Right lobe of liver (tissue), 6 donors: Measurements from ENCODE around the gene CPSF7. TPM values are rescaled to one million over a fixed set of nuclear protein-coding genes. Genes with fewer than 3 reads are reported as not detected.
A peak's percentile ranks its signal among the peaks of the same experiment; 100 is the strongest.

ENCODE experiments used
- ATAC-seq, 4 donors: fragments of 200-7000 bp; cut with Tn5 transposase; one replicate each; pipeline ENCODE4 v1.9.1; 2020; ENCODE audit warnings: mild to moderate bottlenecking in 4 of 4, moderate library complexity in 4 of 4
- DNase-seq, 3 donors: peaks; one replicate each; pipeline ENCODE4 v3.0.0-alpha.2; 2020
- H3K27ac ChIP-seq, 3 donors: fragments of 200-600 bp; one replicate each; pipeline ENCODE4 v1.8.0; 2022
- H3K27me3 ChIP-seq, 2 donors: fragments of 200-600 bp; one replicate each; pipeline ENCODE4 v1.8.0; 2022
- H3K36me3 ChIP-seq, 4 donors: fragments of 200-600 bp; sonication (generic) in 1 of 4; one replicate each; pipeline versions ENCODE4 v1.5.1 to v1.8.0; 2017 to 2022; ENCODE audit warnings: control low read depth in 1 of 4
- H3K4me1 ChIP-seq, 4 donors: fragments of 200-600 bp; sonication (generic) in 1 of 4; one replicate each; pipeline versions ENCODE4 v1.5.1 to v1.8.0; 2017 to 2022; ENCODE audit warnings: control low read depth in 1 of 4
- H3K4me3 ChIP-seq, 3 donors: fragments of 200-600 bp; one replicate each; pipeline ENCODE4 v1.8.0; 2022
- H3K9me3 ChIP-seq, 4 donors: fragments of 200-600 bp; sonication (generic) in 1 of 4; one replicate each; pipeline versions ENCODE4 v1.5.1 to v1.8.0; 2017 to 2022; ENCODE audit warnings: control low read depth in 1 of 4
- POLR2A ChIP-seq: fragments of 450-650 bp; IDR thresholded peaks from one replicate; pipeline ENCODE4 v1.6.1; 2017; ENCODE audit warnings: antibody characterized with exemption, mild to moderate bottlenecking
- WGBS: methylation state at CpG from one replicate; pipeline ENCODE4 v1.1.6; 2018; ENCODE audit warnings: low coverage, low lambda C conversion rate; ENCODE audit not compliant: insufficient coverage; ENCODE audit errors: missing lambda C conversion rate; 5-methylcytosine and 5-hydroxymethylcytosine counted together
- intact Hi-C, 2 donors: fragments of 100-400 bp; cut with DNase I; formaldehyde crosslinking; loops; one replicate each; pipeline versions ENCODE4 v1.11.2 to v1.14.1; 2022
- long read RNA-seq: library from polyadenylated mRNA; unstranded; transcript quantifications from one replicate; pipeline ENCODE4 v2.0.0, GENCODE V29; 2019
- total RNA-seq, 6 experiments: library from RNA; depleted of rRNA in 2 of 6; stranded (reverse); fragments of >200 nt in 2 of 6; fragmentation: NEBNext Ultra II Directional in 3 of 6; extraction: Animal tissue kit (Norgen Biotek cat#: 25700) in 3 of 6; gene quantifications; one replicate each; pipeline versions ENCODE4 v1.1.0 to v1.2.4, GENCODE V29; 2016 to 2023
- TF ChIP-seq, protein P1 (sequence below), 4 donors: fragments of 200-600 bp in 3 of 4; fragments of 450-650 bp in 1 of 4; IDR thresholded peaks; one replicate each; pipeline versions ENCODE4 v1.5.1 to v1.8.0; 2016 to 2022; ENCODE audit warnings: antibody characterized with exemption in 4 of 4, mild to moderate bottlenecking in 2 of 4
- donor health status: DM: no; HTN: yes; CAD: no.
- donor health status: DM: no; HTN: no; CAD: no.
- donor health status: DM: no; HTN: no; CAD: no.
- donor health status: DM: no; HTN: yes; CAD: no.
- donor health status: DM: no; HTN: yes; CAD: no.

CPSF7 gene, protein sequence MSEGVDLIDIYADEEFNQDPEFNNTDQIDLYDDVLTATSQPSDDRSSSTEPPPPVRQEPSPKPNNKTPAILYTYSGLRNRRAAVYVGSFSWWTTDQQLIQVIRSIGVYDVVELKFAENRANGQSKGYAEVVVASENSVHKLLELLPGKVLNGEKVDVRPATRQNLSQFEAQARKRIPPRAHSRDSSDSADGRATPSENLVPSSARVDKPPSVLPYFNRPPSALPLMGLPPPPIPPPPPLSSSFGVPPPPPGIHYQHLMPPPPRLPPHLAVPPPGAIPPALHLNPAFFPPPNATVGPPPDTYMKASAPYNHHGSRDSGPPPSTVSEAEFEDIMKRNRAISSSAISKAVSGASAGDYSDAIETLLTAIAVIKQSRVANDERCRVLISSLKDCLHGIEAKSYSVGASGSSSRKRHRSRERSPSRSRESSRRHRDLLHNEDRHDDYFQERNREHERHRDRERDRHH
- total RNA-seq, result 10 to 100 TPM; 16.7 to 52.0 (median 31.7) TPM
- long read RNA-seq, result 0 reads

GRCh38 chr11:61429691-61430582 lies at the start of gene CPSF7, which contains the start of gene SDHAF2:
TSS of gene CPSF7 (minus strand) at chr11:61429975. CDS start at chr11:61429235, 740 bp downstream.
TSS of gene SDHAF2 (plus strand) at chr11:61430124. CDS start at chr11:61430147, 23 bp downstream.
- H3K27ac ChIP-seq, result peak within 1 kb of the TSS; percentile 75 to 93 (median 80)
- DNase-seq (peak; percentile 98), ATAC-seq (peak; percentile 98 to 99 (median 98))
- H3K36me3 ChIP-seq, result peaks cover 4 to 34% (median 21%) of the 10 kb centered on the region in 4 donors
- peaks cover 0 to 32% (median 7%) of the 10 kb centered on the region in 4 donors for H3K4me1 ChIP-seq
- intact Hi-C loops, result no loop called here
- H3K4me3 ChIP-seq, result peak within 1 kb of the TSS; percentile 77 to 93 (median 87)
- no peaks in the 10 kb centered on the region for H3K9me3 ChIP-seq
- WGBS, result under 1% methylated on average over 33 of the region's 82 CpGs
- H3K27me3 ChIP-seq, result no peaks in the 10 kb centered on the region
- TF ChIP-seq POLR2A, result peak; percentile 80
- TF ChIP-seq, protein P1, sequence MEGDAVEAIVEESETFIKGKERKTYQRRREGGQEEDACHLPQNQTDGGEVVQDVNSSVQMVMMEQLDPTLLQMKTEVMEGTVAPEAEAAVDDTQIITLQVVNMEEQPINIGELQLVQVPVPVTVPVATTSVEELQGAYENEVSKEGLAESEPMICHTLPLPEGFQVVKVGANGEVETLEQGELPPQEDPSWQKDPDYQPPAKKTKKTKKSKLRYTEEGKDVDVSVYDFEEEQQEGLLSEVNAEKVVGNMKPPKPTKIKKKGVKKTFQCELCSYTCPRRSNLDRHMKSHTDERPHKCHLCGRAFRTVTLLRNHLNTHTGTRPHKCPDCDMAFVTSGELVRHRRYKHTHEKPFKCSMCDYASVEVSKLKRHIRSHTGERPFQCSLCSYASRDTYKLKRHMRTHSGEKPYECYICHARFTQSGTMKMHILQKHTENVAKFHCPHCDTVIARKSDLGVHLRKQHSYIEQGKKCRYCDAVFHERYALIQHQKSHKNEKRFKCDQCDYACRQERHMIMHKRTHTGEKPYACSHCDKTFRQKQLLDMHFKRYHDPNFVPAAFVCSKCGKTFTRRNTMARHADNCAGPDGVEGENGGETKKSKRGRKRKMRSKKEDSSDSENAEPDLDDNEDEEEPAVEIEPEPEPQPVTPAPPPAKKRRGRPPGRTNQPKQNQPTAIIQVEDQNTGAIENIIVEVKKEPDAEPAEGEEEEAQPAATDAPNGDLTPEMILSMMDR (IDR thresholded peaks at IDR 0.05), result peak in 1 of 4 donors; percentile 0

GRCh38 chr11:61477727-61478148 lies 48.0 kb upstream of the CPSF7 start:
- no peaks in the 10 kb centered on the region for H3K9me3 ChIP-seq
- no peak overlapping the region for H3K4me3 ChIP-seq
- H3K36me3 ChIP-seq, result no peaks in the 10 kb centered on the region
- no peaks in the 10 kb centered on the region for H3K27me3 ChIP-seq
- peak; percentile 48 to 78 (median 74) for ATAC-seq
- WGBS, result 0% methylated on average over 7 of the region's 18 CpGs
- no peak overlapping the region for H3K27ac ChIP-seq
- peaks cover 0 to 3% (median 0%) of the 10 kb centered on the region in 4 donors for H3K4me1 ChIP-seq
- no peak for TF ChIP-seq POLR2A
- TF ChIP-seq, protein P1 (IDR thresholded peaks at IDR 0.05), result peak; percentile 88 to 93 (median 90)
- intact Hi-C loops, result loop anchor here (5.0 kb wide), 1 partner anchor 40 kb away; no protein-coding TSS in a partner anchor
- peak in 2 of 3 donors; percentile 49 to 62 for DNase-seq

GRCh38 chr11:61477126-61477525 lies 47.4 kb upstream of the CPSF7 start:
- intact Hi-C loops, result loop anchor here (5.0 kb wide), 1 partner anchor 40 kb away; no protein-coding TSS in a partner anchor
- Histone ChIP-seq H3K27ac (no peak overlapping the region), H3K4me3 (no peak overlapping the region), H3K36me3 (no peaks in the 10 kb centered on the region), H3K4me1 (peaks cover 0 to 3% (median 0%) of the 10 kb centered on the region in 4 donors), H3K9me3 (no peaks in the 10 kb centered on the region), H3K27me3 (no peaks in the 10 kb centered on the region)
- DNase-seq, result no peak
- peak; percentile 40 to 51 (median 42) for ATAC-seq
- 39% methylated on average over 8 of the region's 8 CpGs for WGBS
- no peak for TF ChIP-seq POLR2A
- TF ChIP-seq, protein P1 (IDR thresholded peaks at IDR 0.05), result no peak

GRCh38 chr11:61476371-61476770 lies 46.6 kb upstream of the CPSF7 start:
- no peaks in the 10 kb centered on the region for H3K9me3 ChIP-seq
- no peak overlapping the region for H3K27ac ChIP-seq
- intact Hi-C loops, result loop anchor here (5.0 kb wide), 1 partner anchor 41 kb away; no protein-coding TSS in a partner anchor
- peaks cover 0 to 3% (median 0%) of the 10 kb centered on the region in 4 donors for H3K4me1 ChIP-seq
- TF ChIP-seq, protein P1 (IDR thresholded peaks at IDR 0.05), result no peak
- TF ChIP-seq POLR2A, result no peak
- H3K4me3 ChIP-seq, result no peak overlapping the region
- DNase-seq (no peak), ATAC-seq (no peak)
- no peaks in the 10 kb centered on the region for H3K36me3 ChIP-seq
- no CpG with 5 or more reads among the region's 3 CpGs for WGBS
- no peaks in the 10 kb centered on the region for H3K27me3 ChIP-seq
